ENCODE results near the gene UBE2M.

- TF ChIP-seq, protein P1, sequence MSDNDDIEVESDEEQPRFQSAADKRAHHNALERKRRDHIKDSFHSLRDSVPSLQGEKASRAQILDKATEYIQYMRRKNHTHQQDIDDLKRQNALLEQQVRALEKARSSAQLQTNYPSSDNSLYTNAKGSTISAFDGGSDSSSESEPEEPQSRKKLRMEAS (IDR thresholded peaks at IDR 0.05; ENCODE audit: low read depth) = 0 out of 2 replicates have a peak, but pooled peaks have one; percentile 44
- 0 out of 2 replicates have a peak, but pooled peaks have one; percentile 6 for TF ChIP-seq NRF1 (IDR thresholded peaks at IDR 0.05; ENCODE audit: low read depth, low read length)
- no peak for TF ChIP-seq EZH2phosphoT487 (IDR thresholded peaks at IDR 0.05; ENCODE audit: borderline replicate concordance, low read depth)
- no peak for TF ChIP-seq JUND (IDR thresholded peaks at IDR 0.05)
- TF ChIP-seq, protein P2, sequence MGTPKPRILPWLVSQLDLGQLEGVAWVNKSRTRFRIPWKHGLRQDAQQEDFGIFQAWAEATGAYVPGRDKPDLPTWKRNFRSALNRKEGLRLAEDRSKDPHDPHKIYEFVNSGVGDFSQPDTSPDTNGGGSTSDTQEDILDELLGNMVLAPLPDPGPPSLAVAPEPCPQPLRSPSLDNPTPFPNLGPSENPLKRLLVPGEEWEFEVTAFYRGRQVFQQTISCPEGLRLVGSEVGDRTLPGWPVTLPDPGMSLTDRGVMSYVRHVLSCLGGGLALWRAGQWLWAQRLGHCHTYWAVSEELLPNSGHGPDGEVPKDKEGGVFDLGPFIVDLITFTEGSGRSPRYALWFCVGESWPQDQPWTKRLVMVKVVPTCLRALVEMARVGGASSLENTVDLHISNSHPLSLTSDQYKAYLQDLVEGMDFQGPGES (IDR thresholded peaks at IDR 0.05; ENCODE audit: low read depth, low read length) = no peak
- TF ChIP-seq TAF1 (IDR thresholded peaks at IDR 0.05; ENCODE audit: borderline replicate concordance, low read depth, low read length) = no peak
- no peak for TF ChIP-seq NFIC (IDR thresholded peaks at IDR 0.05; ENCODE audit: borderline replicate concordance)
- TF ChIP-seq CTCF (IDR thresholded peaks at IDR 0.05) = no peak; the same call in 1 of the 2 replicates
Observed at GRCh38 chr19:58519087-58519354, 39.4 kb downstream of the UBE2M start.
